Measurements from ENCODE around the gene CCDC200. TPM values are rescaled to one million over a fixed set of nuclear protein-coding genes. Genes with fewer than 3 reads are reported as not detected.

The CCDC200 gene
- total and polyA plus RNA-seq, 2 of the 13 experiments (the other 11 are each of a cell fraction or from before 2014, with no cell fraction given) = not detected

- TF ChIP-seq HOMEZ (CRISPR knock-in tag; IDR thresholded peaks at IDR 0.05; ENCODE audit: low read depth) (no peak), NFKB2 (CRISPR knock-in tag; IDR thresholded peaks at IDR 0.05; ENCODE audit: borderline replicate concordance) (no peak), ZNF256 (CRISPR knock-in tag; conservative IDR thresholded peaks at IDR 0.05) (0 out of 2 replicates have a peak, but pooled peaks have one; percentile 13), ZNF460 (CRISPR knock-in tag; IDR thresholded peaks at IDR 0.05; ENCODE audit: borderline replicate concordance) (no peak), ZC3H4 (CRISPR knock-in tag; IDR thresholded peaks at IDR 0.05; ENCODE audit: borderline replicate concordance) (peak; percentile 83; the same call in 1 of the 2 replicates), TEAD2 (CRISPR knock-in tag; IDR thresholded peaks at IDR 0.05) (0 out of 2 replicates have a peak, but pooled peaks have one; percentile 10), ZNF326 (CRISPR knock-in tag; IDR thresholded peaks at IDR 0.05; ENCODE audit: borderline replicate concordance) (peak; percentile 24; the same call in 1 of the 2 replicates), YY1 (IDR thresholded peaks at IDR 0.05; ENCODE audit: insufficient read depth, insufficient replicate concordance, low read depth, low read length) (no peak), ZBTB42 (CRISPR knock-in tag; IDR thresholded peaks at IDR 0.05) (peak; percentile 35), ATRX (CRISPR knock-in tag; IDR thresholded peaks at IDR 0.05; ENCODE audit: borderline replicate concordance) (no peak), FLYWCH1 (CRISPR knock-in tag; IDR thresholded peaks at IDR 0.05) (peak; percentile 5; the same call in 1 of the 2 replicates), HMGXB3 (CRISPR knock-in tag; IDR thresholded peaks at IDR 0.05; ENCODE audit: borderline replicate concordance) (no peak), GABPA (IDR thresholded peaks at IDR 0.05; ENCODE audit: low read depth, low read length) (no peak), GABPA (CRISPR knock-in tag; IDR thresholded peaks at IDR 0.05; ENCODE audit: low read depth) (no peak), RARG (CRISPR knock-in tag; IDR thresholded peaks at IDR 0.05; ENCODE audit: low read depth) (no peak), ZXDC (CRISPR knock-in tag; IDR thresholded peaks at IDR 0.05) (0 out of 2 replicates have a peak, but pooled peaks have one; percentile 65), ZNF34 (CRISPR knock-in tag; IDR thresholded peaks at IDR 0.05; ENCODE audit: borderline replicate concordance) (no peak), ZSCAN29 (CRISPR knock-in tag; conservative IDR thresholded peaks at IDR 0.05) (0 out of 2 replicates have a peak, but pooled peaks have one; percentile 7)
- TF ChIP-seq, protein P1, sequence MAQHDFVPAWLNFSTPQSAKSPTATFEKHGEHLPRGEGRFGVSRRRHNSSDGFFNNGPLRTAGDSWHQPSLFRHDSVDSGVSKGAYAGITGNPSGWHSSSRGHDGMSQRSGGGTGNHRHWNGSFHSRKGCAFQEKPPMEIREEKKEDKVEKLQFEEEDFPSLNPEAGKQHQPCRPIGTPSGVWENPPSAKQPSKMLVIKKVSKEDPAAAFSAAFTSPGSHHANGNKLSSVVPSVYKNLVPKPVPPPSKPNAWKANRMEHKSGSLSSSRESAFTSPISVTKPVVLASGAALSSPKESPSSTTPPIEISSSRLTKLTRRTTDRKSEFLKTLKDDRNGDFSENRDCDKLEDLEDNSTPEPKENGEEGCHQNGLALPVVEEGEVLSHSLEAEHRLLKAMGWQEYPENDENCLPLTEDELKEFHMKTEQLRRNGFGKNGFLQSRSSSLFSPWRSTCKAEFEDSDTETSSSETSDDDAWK (CRISPR knock-in tag; IDR thresholded peaks at IDR 0.05) = no peak
These were observed 10.8 kb downstream of the CCDC200 start (continued) for GRCh38 chr17:43217614-43218087.

All from HepG2 (cell line).